Osteoblast (primary cell): Measurements from ENCODE around the gene ADARB2. TPM values are rescaled to one million over a fixed set of nuclear protein-coding genes. Genes with fewer than 3 reads are reported as not detected.

ENCODE experiments used
- DNase-seq: peaks from one replicate; pipeline ENCODE4 v3.0.0; 2011; ENCODE audit warnings: low spot score, mixed read lengths; ENCODE audit not compliant: insufficient read length; ENCODE audit errors: missing footprints
- H2AFZ ChIP-seq: 2 replicates; pipeline ENCODE4 v1.6.0; 2011; ENCODE audit warnings: mild to moderate bottlenecking, low read length
- H3K27ac ChIP-seq: 2 replicates; pipeline ENCODE4 v1.5.1; 2011; ENCODE audit warnings: mild to moderate bottlenecking, low read depth, low read length, moderate library complexity
- H3K27me3 ChIP-seq: 2 replicates; pipeline ENCODE4 v1.6.0; 2012; ENCODE audit warnings: mild to moderate bottlenecking, control low read depth, inconsistent platforms, low read length, moderate library complexity; ENCODE audit not compliant: insufficient read depth
- H3K36me3 ChIP-seq: 2 replicates; pipeline ENCODE4 v1.5.1; 2011; ENCODE audit warnings: mild to moderate bottlenecking, low read length, control low read depth, moderate library complexity; ENCODE audit not compliant: insufficient read depth
- H3K4me1 ChIP-seq: 2 replicates; pipeline ENCODE4 v1.5.1; 2011; ENCODE audit warnings: mild to moderate bottlenecking, low read length, control low read depth, moderate library complexity; ENCODE audit not compliant: insufficient read depth
- H3K4me2 ChIP-seq: 2 replicates; pipeline ENCODE4 v1.6.0; 2011; ENCODE audit warnings: mild to moderate bottlenecking, low read length; ENCODE audit not compliant: insufficient read depth
- H3K4me3 ChIP-seq: fragments of 200-600 bp; sonication (generic); 3 replicates; pipeline ENCODE4 v1.5.1; 2012; ENCODE audit warnings: mild to moderate bottlenecking, low read length, inconsistent platforms; ENCODE audit not compliant: insufficient read depth
- H3K79me2 ChIP-seq: 2 replicates; pipeline ENCODE4 v1.6.0; 2012; ENCODE audit warnings: mild to moderate bottlenecking, low read length, control low read depth, inconsistent platforms; ENCODE audit not compliant: insufficient read depth
- H3K9me3 ChIP-seq: 2 replicates; pipeline ENCODE4 v1.5.1; 2011; ENCODE audit warnings: low read depth, low read length, control low read depth
- H4K20me1 ChIP-seq: 2 replicates; pipeline ENCODE4 v1.6.0; 2012; ENCODE audit warnings: mild to moderate bottlenecking, low read length, control low read depth; ENCODE audit not compliant: insufficient read depth
- total RNA-seq: library from RNA; depleted of rRNA; stranded (reverse); fragments of >200 nt; gene quantifications from 2 replicates; pipeline ENCODE4 v1.2.3, GENCODE V29; 2012
- TF ChIP-seq, protein P1 (sequence below): IDR thresholded peaks from 2 replicates; pipeline ENCODE4 v1.5.1; 2011; ENCODE audit warnings: mild to moderate bottlenecking, low read depth, low read length, moderate library complexity; ENCODE audit errors: extremely low read depth

Gene ADARB2
- total RNA-seq, 1 donor, result not detected

DNA sequence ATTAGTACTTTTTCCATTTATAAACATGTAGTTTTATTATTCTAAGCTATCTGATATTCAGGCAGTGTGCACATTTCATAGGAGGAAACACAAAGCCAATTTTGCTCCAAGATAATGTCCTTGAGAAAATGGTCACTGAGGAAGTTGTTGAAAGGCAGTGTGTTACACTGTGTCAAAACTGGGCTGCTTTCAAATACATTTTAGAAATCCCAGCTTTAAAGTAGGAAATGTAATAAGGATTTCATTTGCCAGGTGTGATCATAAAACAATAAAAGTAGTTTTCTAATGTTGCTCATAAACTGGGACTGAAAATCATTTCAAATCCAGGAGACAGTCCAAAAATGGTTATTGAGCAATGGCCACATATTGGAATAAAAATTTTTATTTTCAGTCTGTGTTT is 601.1 kb downstream of the ADARB2 start:
- DNase-seq, result no peak
- no peaks in the 10 kb centered on the region for H3K36me3 ChIP-seq
- H3K27me3 ChIP-seq, result no peaks in the 10 kb centered on the region
- no peak overlapping the region for H2AFZ ChIP-seq
- H3K9me3 ChIP-seq, result no peaks in the 10 kb centered on the region
- no peaks in the 10 kb centered on the region for H3K4me1 ChIP-seq
- no peak overlapping the region for H3K4me2 ChIP-seq
- H3K4me3 ChIP-seq, result no peak overlapping the region
- H3K27ac ChIP-seq, result no peak overlapping the region
- no peaks in the 10 kb centered on the region for H3K79me2 ChIP-seq
- no peaks in the 10 kb centered on the region for H4K20me1 ChIP-seq
- TF ChIP-seq, protein P1, sequence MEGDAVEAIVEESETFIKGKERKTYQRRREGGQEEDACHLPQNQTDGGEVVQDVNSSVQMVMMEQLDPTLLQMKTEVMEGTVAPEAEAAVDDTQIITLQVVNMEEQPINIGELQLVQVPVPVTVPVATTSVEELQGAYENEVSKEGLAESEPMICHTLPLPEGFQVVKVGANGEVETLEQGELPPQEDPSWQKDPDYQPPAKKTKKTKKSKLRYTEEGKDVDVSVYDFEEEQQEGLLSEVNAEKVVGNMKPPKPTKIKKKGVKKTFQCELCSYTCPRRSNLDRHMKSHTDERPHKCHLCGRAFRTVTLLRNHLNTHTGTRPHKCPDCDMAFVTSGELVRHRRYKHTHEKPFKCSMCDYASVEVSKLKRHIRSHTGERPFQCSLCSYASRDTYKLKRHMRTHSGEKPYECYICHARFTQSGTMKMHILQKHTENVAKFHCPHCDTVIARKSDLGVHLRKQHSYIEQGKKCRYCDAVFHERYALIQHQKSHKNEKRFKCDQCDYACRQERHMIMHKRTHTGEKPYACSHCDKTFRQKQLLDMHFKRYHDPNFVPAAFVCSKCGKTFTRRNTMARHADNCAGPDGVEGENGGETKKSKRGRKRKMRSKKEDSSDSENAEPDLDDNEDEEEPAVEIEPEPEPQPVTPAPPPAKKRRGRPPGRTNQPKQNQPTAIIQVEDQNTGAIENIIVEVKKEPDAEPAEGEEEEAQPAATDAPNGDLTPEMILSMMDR, result no peak

DNA sequence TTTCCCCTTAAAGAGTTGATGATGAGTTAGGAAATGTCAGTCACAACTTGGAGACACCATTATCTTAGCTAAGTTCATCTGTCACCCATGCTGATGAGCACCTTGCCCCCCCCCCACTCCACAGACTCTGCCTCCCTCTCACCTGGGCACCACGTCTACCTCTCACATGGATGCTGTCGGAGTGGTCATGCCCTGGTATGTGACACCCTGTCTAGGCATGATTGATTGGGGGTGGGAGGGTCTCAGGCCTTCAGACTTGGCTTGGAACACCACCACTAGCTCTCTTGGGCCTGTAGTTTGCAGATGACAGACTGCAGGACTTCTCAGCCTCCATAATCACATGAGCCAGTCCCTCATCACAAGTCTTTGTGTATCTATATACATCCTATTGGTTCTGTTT is 603.2 kb downstream of the ADARB2 start:
- Histone ChIP-seq H3K36me3 (peaks cover 20% of the 10 kb centered on the region), H3K4me3 (no peak overlapping the region), H3K4me2 (no peak overlapping the region), H3K9me3 (no peaks in the 10 kb centered on the region), H2AFZ (no peak overlapping the region), H3K4me1 (no peaks in the 10 kb centered on the region), H3K27ac (no peak overlapping the region), H4K20me1 (no peaks in the 10 kb centered on the region), H3K27me3 (no peaks in the 10 kb centered on the region), H3K79me2 (no peaks in the 10 kb centered on the region)
- no peak for DNase-seq
- TF ChIP-seq, protein P1, result no peak

DNA sequence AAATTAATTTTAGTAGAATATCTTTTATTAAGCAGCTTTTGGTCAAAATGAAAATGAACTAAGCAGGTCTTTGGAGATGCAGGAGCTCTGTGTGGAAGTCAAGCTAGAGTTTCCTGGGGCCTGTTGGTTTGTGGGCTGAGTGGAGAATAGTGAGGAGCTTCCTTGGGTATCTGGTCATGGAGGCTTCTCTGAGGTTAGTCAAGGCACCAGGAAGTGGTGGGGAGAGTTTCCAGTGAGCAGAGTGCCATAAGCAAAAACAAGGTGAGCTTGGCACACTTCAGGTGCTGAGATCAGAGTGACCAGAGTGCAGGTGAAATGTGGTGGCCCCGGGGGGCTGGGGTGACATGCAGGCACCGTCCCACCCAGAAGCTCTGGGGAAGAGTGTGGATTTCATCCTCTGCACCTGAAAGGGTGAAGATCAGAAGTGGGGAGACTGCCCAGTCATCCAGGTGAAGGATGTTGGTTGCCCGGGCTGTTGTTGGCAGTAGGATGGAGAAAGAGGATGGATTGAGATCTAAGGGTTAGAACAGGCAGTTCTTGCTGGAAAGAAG is 603.8 kb downstream of the ADARB2 start:
- TF ChIP-seq, protein P1, result no peak
- H3K79me2 ChIP-seq, result no peaks in the 10 kb centered on the region
- no peak overlapping the region for H3K4me2 ChIP-seq
- peaks cover 4% of the 10 kb centered on the region for H4K20me1 ChIP-seq
- H3K27me3 ChIP-seq, result no peaks in the 10 kb centered on the region
- no peak overlapping the region for H3K4me3 ChIP-seq
- DNase-seq, result no peak
- peaks cover 24% of the 10 kb centered on the region for H3K36me3 ChIP-seq
- H3K9me3 ChIP-seq, result no peaks in the 10 kb centered on the region
- no peak overlapping the region for H2AFZ ChIP-seq
- no peak overlapping the region for H3K27ac ChIP-seq
- H3K4me1 ChIP-seq, result no peaks in the 10 kb centered on the region

DNA sequence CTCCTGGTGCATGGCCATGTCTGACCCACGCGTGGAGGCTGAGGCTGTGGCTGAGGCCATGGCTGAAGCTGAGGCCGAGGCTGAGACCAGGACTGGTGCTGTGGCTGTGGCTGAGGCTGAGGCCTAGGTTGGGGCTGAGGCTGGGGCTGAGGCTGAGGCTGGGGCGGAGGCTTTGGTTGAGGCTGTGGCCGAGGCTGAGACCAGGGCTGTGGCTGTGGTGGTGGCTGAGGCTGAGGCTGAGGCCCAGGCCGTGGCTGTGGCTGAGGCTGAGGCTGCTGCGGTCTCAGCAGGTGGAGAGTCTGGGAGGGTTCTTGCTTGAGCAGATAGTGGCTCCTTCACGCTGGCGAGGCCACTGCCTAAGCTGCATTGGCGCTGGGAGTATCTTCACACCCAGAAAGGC is 604.7 kb downstream of the ADARB2 start:
- no peaks in the 10 kb centered on the region for H3K4me1 ChIP-seq
- no peak overlapping the region for H2AFZ ChIP-seq
- H4K20me1 ChIP-seq, result peaks cover 12% of the 10 kb centered on the region
- no peak overlapping the region for H3K27ac ChIP-seq
- no peaks in the 10 kb centered on the region for H3K9me3 ChIP-seq
- no peak overlapping the region for H3K4me3 ChIP-seq
- peaks cover under 1% of the 10 kb centered on the region for H3K79me2 ChIP-seq
- peaks cover 24% of the 10 kb centered on the region for H3K36me3 ChIP-seq
- no peak for DNase-seq
- no peak overlapping the region for H3K4me2 ChIP-seq
- no peaks in the 10 kb centered on the region for H3K27me3 ChIP-seq
- TF ChIP-seq, protein P1, result no peak
